AG09319 (cell line): ENCODE data around the gene TNF.

Experiments
- DNase-seq: peaks from one replicate; pipeline ENCODE4 v3.0.0-alpha.2; 2010; ENCODE audit warnings: low read depth; ENCODE audit errors: extremely low read depth
- CTCF ChIP-seq: IDR thresholded peaks from 2 replicates; pipeline ENCODE4 v1.5.1; 2011; ENCODE audit warnings: low read depth, mild to moderate bottlenecking, inconsistent platforms, low read length, moderate library complexity

Gene TNF

GRCh38 chr6:31575335-31575901, at the start of gene TNF:
TNF (plus strand) TSS chr6:31575565; CDS start chr6:31575742, 177 bp downstream.
- TF ChIP-seq CTCF = no peak
- DNase-seq = no peak

- no peak for TF ChIP-seq CTCF
- no peak for DNase-seq
Measured at GRCh38 chr6:31525932-31526591, 49.3 kb upstream of the TNF start.

- DNase-seq = no peak
- no peak for TF ChIP-seq CTCF
Measured at GRCh38 chr6:31528307-31528777, 47.0 kb upstream of the TNF start.

GRCh38 chr6:31528821-31529328, 46.5 kb upstream of the TNF start, which contains the start of gene MCCD1:
MCCD1 (plus strand) TSS chr6:31528962; CDS start chr6:31529015, 53 bp downstream.
- no peak for TF ChIP-seq CTCF
- no peak for DNase-seq

- no peak for DNase-seq
- TF ChIP-seq CTCF = no peak
Measured at GRCh38 chr6:31529329-31530150, 45.8 kb upstream of the TNF start.

GRCh38 chr6:31530659-31531058, 44.7 kb upstream of the TNF start:
- TF ChIP-seq CTCF = no peak
- DNase-seq = no peak
